Endothelial cell of umbilical vein (primary cell): ENCODE measurements around the gene AADAC. TPM values are rescaled to one million over a fixed set of nuclear protein-coding genes. Genes with fewer than 3 reads are reported as not detected.

Source experiments
- BruUV-seq: library from RNA; stranded (reverse); fragments of 400-500 nt; replicated peaks from 2 replicates; lab custom pipeline; 2021; lab: Mats Ljungman, UMichigan
- CTCF ChIA-PET: fragments of 300-600, 350-600 bp; sonication (Branson Sonifier 250); formaldehyde crosslinking; loops from one replicate; lab custom pipeline; 2021; ENCODE audit warnings: antibody characterized with exemption, inconsistent platforms; lab: Charles Lee
- POLR2A ChIA-PET: fragments of 300-600, 350-600 bp; sonication (Branson Sonifier 250); formaldehyde crosslinking; loops from one replicate; lab custom pipeline; 2021; ENCODE audit warnings: antibody characterized with exemption, inconsistent platforms; lab: Charles Lee
- DNase-seq: peaks from one replicate; pipeline ENCODE4 v3.0.0-alpha.2; 2011; ENCODE audit warnings: low read depth, low spot score
- FAIRE-seq: peaks from 2 replicates; lab custom pipeline; 2011; peaks lifted over from hg19 to GRCh38; lab: Jason Lieb, UNC
- H2AFZ ChIP-seq: 2 replicates; pipeline ENCODE4 v1.6.0; 2012; ENCODE audit warnings: low read depth, low read length, control low read depth, inconsistent platforms
- H3K27ac ChIP-seq: 2 replicates; pipeline ENCODE4 v1.5.1; 2011; ENCODE audit warnings: low read depth, mild to moderate bottlenecking, control low read depth, low read length, moderate library complexity; ENCODE audit not compliant: insufficient read depth
- H3K27me3 ChIP-seq, 2 experiments: 2 replicates each; pipeline versions ENCODE4 v1.6.0 to v1.6.1; 2011; ENCODE audit warnings: low read length in 2 of 2, mixed read lengths in 1 of 2; ENCODE audit not compliant: control insufficient read depth in 2 of 2, insufficient read depth in 2 of 2
- H3K36me3 ChIP-seq, 2 experiments: 2 replicates in 1 of 2; 3 replicates in 1 of 2; pipeline ENCODE4 v1.5.1; 2011; ENCODE audit warnings: low read length in 2 of 2, mild to moderate bottlenecking in 1 of 2, moderate library complexity in 1 of 2; ENCODE audit not compliant: control insufficient read depth in 2 of 2, insufficient read depth in 2 of 2; ENCODE audit errors: extremely low read depth in 1 of 2
- H3K4me1 ChIP-seq: 3 replicates; pipeline ENCODE4 v1.5.1; 2011; ENCODE audit warnings: mild to moderate bottlenecking, low read length; ENCODE audit not compliant: control insufficient read depth, insufficient read depth; ENCODE audit errors: extremely low read depth
- H3K4me2 ChIP-seq: 2 replicates; pipeline ENCODE4 v1.6.1; 2011; ENCODE audit warnings: low read length, control low read depth, mixed read lengths; ENCODE audit not compliant: insufficient read depth
- H3K4me3 ChIP-seq, 3 experiments: fragments of 200-600 bp in 1 of 3; sonication (generic), shearing (Covaris generic) in 1 of 3; replicated peaks in 1 of 3; 2 replicates each; pipeline ENCODE4 v1.5.1; 2011 to 2016; ENCODE audit warnings: control low read depth in 3 of 3, low read length in 3 of 3, mild to moderate bottlenecking in 2 of 3, inconsistent platforms in 1 of 3, low read depth in 1 of 3, moderate library complexity in 1 of 3; ENCODE audit not compliant: insufficient read depth in 1 of 3
- H3K79me2 ChIP-seq: 2 replicates; pipeline ENCODE4 v1.6.0; 2012; ENCODE audit warnings: low read length, inconsistent platforms; ENCODE audit not compliant: control insufficient read depth, insufficient read depth
- H3K9ac ChIP-seq: replicated peaks from 2 replicates; pipeline ENCODE3; 2011; ENCODE audit warnings: low read length, control low read depth; ENCODE audit not compliant: insufficient read depth; ENCODE audit errors: extremely low read depth
- H3K9me1 ChIP-seq: replicated peaks from 3 replicates; pipeline ENCODE4 v1.6.0; 2011; ENCODE audit warnings: mild to moderate bottlenecking, low read length; ENCODE audit not compliant: control insufficient read depth, insufficient read depth; ENCODE audit errors: extremely low read depth
- H3K9me3 ChIP-seq: replicated peaks from 2 replicates; pipeline ENCODE4 v1.5.1; 2012; ENCODE audit warnings: low read length, inconsistent platforms; ENCODE audit not compliant: control insufficient read depth, insufficient read depth
- H4K20me1 ChIP-seq: replicated peaks from 2 replicates; pipeline ENCODE3; 2011; ENCODE audit warnings: mild to moderate bottlenecking, low read length; ENCODE audit not compliant: control insufficient read depth, insufficient read depth; ENCODE audit errors: extremely low read depth
- CTCF ChIP-seq, 2 donors: IDR thresholded peaks; 1 replicate in 1 of 2; 2 replicates in 1 of 2; pipeline ENCODE4 v1.5.1; 2011; ENCODE audit warnings: low read length in 2 of 2, mild to moderate bottlenecking in 2 of 2, moderate library complexity in 2 of 2, control low read depth in 1 of 2, inconsistent platforms in 1 of 2, low read depth in 1 of 2; ENCODE audit not compliant: insufficient read depth in 1 of 2; ENCODE audit errors: extremely low read depth in 1 of 2
- EZH2 ChIP-seq: IDR thresholded peaks from 2 replicates; pipeline ENCODE4 v1.6.1; 2012; ENCODE audit warnings: borderline replicate concordance, low read depth, mild to moderate bottlenecking, moderate library complexity, low read length, inconsistent platforms; ENCODE audit not compliant: severe bottlenecking
- FOS ChIP-seq: IDR thresholded peaks from 2 replicates; pipeline ENCODE4 v1.6.1; 2011; ENCODE audit warnings: mild to moderate bottlenecking, low read length, moderate library complexity, borderline replicate concordance; ENCODE audit not compliant: insufficient read depth
- GATA2 ChIP-seq: IDR thresholded peaks from 2 replicates; pipeline ENCODE4 v1.7.0; 2011; ENCODE audit warnings: low read depth, mild to moderate bottlenecking, moderate library complexity, mixed read lengths, low read length; ENCODE audit not compliant: insufficient read length, insufficient read depth
- JUN ChIP-seq: IDR thresholded peaks from 2 replicates; pipeline ENCODE4 v1.6.1; 2011; ENCODE audit warnings: borderline replicate concordance, low read depth; ENCODE audit not compliant: insufficient read length, insufficient read depth
- MAX ChIP-seq: IDR thresholded peaks from 2 replicates; pipeline ENCODE4 v1.6.1; 2011; ENCODE audit not compliant: insufficient read depth, insufficient read length
- MYC ChIP-seq: IDR thresholded peaks from one replicate; pipeline ENCODE4 v1.6.1; 2011; ENCODE audit warnings: mild to moderate bottlenecking, low read depth, low read length
- POLR2A ChIP-seq: IDR thresholded peaks from 2 replicates; pipeline ENCODE4 v1.6.1; 2012; ENCODE audit warnings: low read depth, mild to moderate bottlenecking, control low read depth, low read length
- POLR2AphosphoS5 ChIP-seq: IDR thresholded peaks from 2 replicates; pipeline ENCODE4 v1.6.1; 2012; ENCODE audit warnings: low read depth, mild to moderate bottlenecking, control low read depth, low read length, moderate library complexity; ENCODE audit not compliant: insufficient read depth
- dilution Hi-C: fragments of 300-500 bp; cut with MboI; formaldehyde crosslinking; loops from one replicate; pipeline ENCODE4 v1.15.0; 2019; ENCODE audit warnings: low sequenced_read_pairs; ENCODE audit not compliant: extremely low pct_ligation_motif_present
- intact Hi-C: fragments of 100-400 bp; cut with micrococcal nuclease; formaldehyde crosslinking; loops from one replicate; pipeline ENCODE4 v1.10.0; 2022
- polyA plus RNA-seq, 4 experiments: library from polyadenylated mRNA; depleted of rRNA in 3 of 4; stranded (reverse) in 3 of 4; unstranded in 1 of 4; fragments of >200 nt; gene quantifications; 2 replicates each; pipeline versions ENCODE4 v1.2.1 to v1.2.3, GENCODE V29; 2011 to 2012; ENCODE audit warnings: missing spikeins in 1 of 4
- total RNA-seq: library from RNA; stranded (reverse); gene quantifications from 2 replicates; pipeline ENCODE4 v1.2.3, GENCODE V29; 2021

AADAC gene
- total and polyA plus RNA-seq, 2 donors (not counting 3 experiments of a cell fraction or from before 2014, with no cell fraction given) = 0.27 to 0.62 TPM

DNA sequence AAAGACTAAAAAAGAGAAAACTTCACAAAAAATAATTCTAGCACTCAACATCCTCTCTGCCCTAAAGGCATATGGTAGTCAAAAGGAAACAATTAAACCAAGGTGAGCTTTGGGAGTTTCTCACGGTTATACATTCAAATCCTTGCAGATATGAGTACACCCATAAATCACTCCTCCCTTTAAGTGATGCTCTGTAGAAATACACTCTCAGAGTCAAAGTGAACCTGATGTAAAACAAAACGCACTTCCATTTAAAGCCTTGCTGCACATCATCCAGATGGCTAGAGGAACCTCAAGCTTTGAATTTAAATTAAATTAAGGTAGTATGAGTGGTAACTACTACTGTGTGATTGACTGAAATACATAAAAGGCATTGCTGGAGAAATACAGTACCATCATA lies 36.0 kb upstream of the AADAC start:
- DNase-seq (no peak), FAIRE-seq (no peak)
- Histone ChIP-seq H2AFZ (no peak overlapping the region), H3K4me2 (no peak overlapping the region), H3K9me1 (no peaks in the 10 kb centered on the region), H3K9ac (no peak overlapping the region), H3K9me3 (no peaks in the 10 kb centered on the region), H3K36me3 (no peaks in the 10 kb centered on the region), H3K27ac (no peak overlapping the region), H3K79me2 (no peaks in the 10 kb centered on the region), H3K4me3 (no peak overlapping the region), H3K4me1 (peaks cover 6% of the 10 kb centered on the region), H4K20me1 (no peaks in the 10 kb centered on the region), H3K27me3 (no peaks in the 10 kb centered on the region)
- POLR2A ChIA-PET = no interaction called here
- no peak for TF ChIP-seq POLR2AphosphoS5
- TF ChIP-seq MAX = no peak
- no peak for TF ChIP-seq EZH2
- TF ChIP-seq JUN = no peak
- no peak for TF ChIP-seq CTCF (IDR thresholded peaks at IDR 0.05; ENCODE audit: extremely low read depth in 1 of 2, insufficient read depth in 1 of 2, low read depth in 1 of 2, low read length in 2 of 2)
- no peak for TF ChIP-seq GATA2
- TF ChIP-seq POLR2A = no peak
- no peak for TF ChIP-seq FOS
- TF ChIP-seq MYC = no peak
- CTCF ChIA-PET = interaction anchor here (1.0 kb wide), 2 partner anchors 10 to 12 kb away, joined by 3 read pairs; no protein-coding TSS in a partner anchor
- dilution Hi-C loops (no loop called here), intact Hi-C loops (no loop called here)
- no TSS peak for BruUV-seq
